ENCODE measurements around the gene SERGEF.

DNA sequence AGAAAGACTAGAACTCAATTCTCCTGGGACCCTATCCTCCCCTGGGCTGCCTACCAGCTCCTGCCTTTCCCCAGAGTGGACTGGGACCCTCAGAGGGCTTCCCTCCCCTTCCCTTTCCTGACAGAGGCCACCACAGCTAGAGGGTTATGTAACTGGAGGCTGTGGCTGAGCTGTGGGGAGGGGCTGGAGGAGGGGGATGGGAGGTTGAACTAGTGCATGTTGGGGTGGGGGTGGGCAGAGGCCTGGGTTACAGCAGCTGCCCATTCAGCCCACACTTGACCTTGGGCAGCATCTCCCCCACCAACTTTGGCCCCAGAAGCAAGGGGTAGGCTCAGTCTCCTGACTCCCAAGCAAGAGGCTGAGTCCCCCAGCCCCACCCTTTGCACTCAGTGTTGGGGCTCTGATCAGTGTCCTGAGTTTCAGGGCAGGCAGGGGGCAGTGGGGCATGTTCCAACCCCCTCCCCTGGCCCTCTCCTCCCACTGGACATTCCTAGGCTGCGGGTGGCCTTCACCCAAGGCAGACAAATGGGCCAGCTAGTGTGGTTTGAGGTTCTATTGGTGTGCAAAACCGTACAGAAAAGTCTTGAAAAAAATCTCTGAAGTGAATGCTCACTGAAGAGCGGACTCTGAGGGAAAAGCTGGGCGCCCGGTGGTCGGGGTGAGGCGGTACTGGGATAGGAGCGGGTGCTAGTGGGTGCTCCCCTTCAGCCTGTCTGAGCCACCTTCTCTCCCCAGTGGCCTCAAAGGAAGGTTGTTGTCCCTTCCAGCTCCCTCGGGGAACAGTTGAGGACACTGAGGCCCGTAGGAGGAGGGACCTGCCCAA is 274.5 kb downstream of the SERGEF start:
- no peak for TF ChIP-seq POLR2A (IDR thresholded peaks at IDR 0.05; ENCODE audit: low read depth)
- TF ChIP-seq, protein P1, sequence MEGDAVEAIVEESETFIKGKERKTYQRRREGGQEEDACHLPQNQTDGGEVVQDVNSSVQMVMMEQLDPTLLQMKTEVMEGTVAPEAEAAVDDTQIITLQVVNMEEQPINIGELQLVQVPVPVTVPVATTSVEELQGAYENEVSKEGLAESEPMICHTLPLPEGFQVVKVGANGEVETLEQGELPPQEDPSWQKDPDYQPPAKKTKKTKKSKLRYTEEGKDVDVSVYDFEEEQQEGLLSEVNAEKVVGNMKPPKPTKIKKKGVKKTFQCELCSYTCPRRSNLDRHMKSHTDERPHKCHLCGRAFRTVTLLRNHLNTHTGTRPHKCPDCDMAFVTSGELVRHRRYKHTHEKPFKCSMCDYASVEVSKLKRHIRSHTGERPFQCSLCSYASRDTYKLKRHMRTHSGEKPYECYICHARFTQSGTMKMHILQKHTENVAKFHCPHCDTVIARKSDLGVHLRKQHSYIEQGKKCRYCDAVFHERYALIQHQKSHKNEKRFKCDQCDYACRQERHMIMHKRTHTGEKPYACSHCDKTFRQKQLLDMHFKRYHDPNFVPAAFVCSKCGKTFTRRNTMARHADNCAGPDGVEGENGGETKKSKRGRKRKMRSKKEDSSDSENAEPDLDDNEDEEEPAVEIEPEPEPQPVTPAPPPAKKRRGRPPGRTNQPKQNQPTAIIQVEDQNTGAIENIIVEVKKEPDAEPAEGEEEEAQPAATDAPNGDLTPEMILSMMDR (IDR thresholded peaks at IDR 0.05), result no peak

Measured in esophagus muscularis mucosa (tissue), 3 donors.